ENCODE data around the gene FBXL19.
"Not testable (repeated sequence)": the region's sequence is repeated elsewhere in the genome, so short reads cannot be mapped to it uniquely, and the experiment has no call there.

Gene FBXL19

GRCh38 chr16:30922960-30923535 lies 324 bp upstream of the FBXL19 start:
- peak; percentile 96 for DNase-seq (ENCODE audit: low read depth in 2 of 2)

- no peak for DNase-seq (ENCODE audit: low read depth in 2 of 2)
These were observed 922 bp downstream of the FBXL19 start for GRCh38 chr16:30924076-30924912.

DNA sequence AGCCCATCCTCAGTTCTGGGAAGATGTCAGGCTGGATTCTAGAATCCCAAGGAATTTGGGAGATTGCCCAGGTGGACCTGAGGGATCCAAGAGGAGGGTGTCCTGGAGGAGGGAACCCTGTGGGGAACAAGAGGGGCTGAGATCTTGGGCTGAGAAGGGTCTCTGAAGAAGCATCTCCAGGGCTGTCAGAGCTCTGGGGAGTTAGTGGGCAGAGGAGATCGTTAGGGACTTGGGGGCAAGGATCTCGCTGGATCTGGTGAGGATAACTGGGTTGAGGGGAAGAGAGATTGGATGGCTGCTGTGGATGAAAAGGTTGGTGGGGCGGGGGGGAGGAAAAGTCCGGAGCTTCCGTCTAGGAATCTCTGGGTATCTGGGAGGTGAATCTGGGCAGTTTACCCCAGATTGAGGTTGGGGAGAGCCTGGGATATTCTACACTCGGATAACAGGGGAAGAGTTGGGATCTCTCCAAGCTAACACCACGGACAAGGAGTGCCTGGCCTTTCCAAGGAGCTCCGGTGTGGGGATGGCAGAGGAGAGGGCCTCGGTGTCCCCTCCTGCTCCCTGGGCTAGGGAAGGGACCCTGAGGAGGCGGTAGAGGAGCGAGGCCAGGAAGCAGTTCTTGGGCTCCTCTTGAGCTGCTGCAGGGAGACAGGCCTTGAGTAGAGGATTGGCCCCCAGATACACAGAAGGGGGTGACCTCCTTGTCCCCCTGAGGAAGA lies 1.7 kb downstream of the FBXL19 start:
- DNase-seq (ENCODE audit: low read depth in 2 of 2), result no peak

DNA sequence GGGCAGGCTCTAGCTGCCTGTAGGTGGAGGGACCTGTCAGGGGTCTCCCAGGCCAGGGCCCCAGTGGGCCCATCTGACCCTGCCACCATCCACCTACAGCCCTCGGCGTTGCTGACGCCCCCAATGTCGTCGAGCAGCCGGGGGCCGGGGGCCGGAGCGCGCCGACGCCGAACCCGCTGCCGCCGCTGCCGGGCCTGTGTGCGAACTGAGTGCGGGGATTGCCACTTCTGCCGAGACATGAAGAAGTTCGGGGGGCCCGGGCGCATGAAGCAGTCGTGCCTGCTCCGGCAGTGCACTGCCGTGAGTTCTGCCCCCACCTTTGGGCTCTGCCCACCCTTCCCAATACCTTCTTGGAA lies 2.2 kb downstream of the FBXL19 start:
- no peak for DNase-seq (ENCODE audit: low read depth in 2 of 2)

GRCh38 chr16:30925995-30926811 lies 2.8 kb downstream of the FBXL19 start:
- no peak for DNase-seq (ENCODE audit: low read depth in 2 of 2)

DNA sequence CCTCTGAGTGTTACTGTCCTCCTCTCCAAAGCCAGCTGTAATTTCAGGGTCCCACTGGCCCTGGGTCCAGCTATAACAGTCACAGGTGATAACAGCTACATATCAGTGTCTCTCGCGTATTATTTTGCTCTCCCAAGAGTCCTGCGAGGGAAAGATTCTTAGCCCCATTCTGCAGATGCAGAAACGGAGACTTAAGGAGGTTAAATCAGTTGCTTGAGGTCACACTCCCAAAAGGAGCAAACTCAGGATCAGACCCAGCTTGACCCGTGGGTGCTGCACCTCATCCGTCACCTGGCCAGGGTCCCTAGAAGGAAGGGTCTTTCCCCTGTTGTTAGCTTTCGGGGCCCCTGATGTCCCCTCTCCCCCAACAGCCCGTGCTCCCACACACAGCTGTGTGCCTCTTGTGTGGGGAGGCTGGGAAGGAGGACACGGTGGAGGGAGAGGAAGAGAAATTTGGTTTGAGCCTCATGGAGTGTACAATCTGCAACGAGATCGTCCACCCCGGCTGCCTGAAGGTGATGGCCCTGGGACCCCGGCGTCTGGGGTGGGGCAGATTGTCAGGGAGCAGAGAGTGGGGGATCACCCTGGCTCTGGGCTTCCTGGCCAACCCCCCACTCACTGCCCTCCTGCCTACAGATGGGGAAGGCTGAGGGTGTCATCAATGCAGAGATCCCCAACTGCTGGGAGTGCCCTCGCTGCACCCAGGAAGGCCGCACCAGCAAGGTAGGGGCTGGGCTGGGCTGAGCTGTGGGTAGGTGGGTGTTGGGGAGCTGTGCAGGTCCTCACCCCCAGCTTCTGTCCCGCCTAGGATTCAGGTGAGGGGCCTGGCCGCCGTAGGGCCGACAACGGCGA lies 3.8 kb downstream of the FBXL19 start:
- DNase-seq (ENCODE audit: low read depth in 2 of 2), result no peak

GRCh38 chr16:30927789-30928378 lies 4.5 kb downstream of the FBXL19 start:
- no peak for DNase-seq (ENCODE audit: low read depth in 2 of 2)

DNA sequence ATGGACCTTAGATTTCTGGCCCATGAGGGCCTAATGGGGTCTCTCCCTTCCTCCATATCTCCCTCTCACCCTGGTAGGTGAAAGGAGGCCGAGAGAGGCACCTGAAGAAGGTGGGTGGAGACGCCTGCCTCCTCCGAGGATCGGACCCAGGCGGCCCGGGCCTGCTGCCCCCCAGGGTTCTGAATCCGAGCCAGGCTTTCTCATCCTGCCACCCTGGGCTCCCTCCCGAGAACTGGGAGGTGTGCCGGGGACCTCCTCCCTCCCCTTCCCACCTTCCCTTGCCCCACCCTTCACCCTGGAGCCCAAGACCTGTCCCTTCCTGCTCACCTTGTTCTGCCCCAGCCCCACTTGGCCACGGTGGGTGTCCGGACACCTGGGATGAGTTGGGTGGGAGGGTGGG lies 5.0 kb downstream of the FBXL19 start:
- no peak for DNase-seq (ENCODE audit: low read depth in 2 of 2)

- DNase-seq (ENCODE audit: low read depth in 2 of 2), result no peak
These were observed 5.8 kb downstream of the FBXL19 start for GRCh38 chr16:30929167-30929566.

DNA sequence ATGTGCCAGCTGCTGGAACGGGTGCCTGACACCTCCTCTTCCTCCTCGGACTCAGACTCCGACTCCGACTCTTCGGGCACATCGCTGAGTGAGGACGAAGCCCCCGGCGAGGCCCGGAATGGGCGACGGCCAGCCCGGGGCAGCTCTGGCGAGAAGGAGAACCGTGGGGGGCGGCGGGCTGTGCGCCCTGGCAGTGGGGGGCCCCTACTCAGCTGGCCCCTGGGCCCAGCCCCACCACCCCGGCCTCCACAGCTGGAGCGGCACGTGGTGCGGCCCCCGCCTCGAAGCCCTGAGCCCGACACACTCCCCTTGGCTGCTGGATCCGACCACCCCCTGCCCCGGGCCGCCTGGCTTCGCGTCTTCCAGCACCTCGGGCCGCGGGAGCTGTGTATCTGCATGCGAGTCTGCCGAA lies 6.8 kb downstream of the FBXL19 start:
- no peak for DNase-seq (ENCODE audit: low read depth in 2 of 2)

GRCh38 chr16:30931068-30931650 lies 7.8 kb downstream of the FBXL19 start:
- DNase-seq (ENCODE audit: low read depth in 2 of 2), result no peak

DNA sequence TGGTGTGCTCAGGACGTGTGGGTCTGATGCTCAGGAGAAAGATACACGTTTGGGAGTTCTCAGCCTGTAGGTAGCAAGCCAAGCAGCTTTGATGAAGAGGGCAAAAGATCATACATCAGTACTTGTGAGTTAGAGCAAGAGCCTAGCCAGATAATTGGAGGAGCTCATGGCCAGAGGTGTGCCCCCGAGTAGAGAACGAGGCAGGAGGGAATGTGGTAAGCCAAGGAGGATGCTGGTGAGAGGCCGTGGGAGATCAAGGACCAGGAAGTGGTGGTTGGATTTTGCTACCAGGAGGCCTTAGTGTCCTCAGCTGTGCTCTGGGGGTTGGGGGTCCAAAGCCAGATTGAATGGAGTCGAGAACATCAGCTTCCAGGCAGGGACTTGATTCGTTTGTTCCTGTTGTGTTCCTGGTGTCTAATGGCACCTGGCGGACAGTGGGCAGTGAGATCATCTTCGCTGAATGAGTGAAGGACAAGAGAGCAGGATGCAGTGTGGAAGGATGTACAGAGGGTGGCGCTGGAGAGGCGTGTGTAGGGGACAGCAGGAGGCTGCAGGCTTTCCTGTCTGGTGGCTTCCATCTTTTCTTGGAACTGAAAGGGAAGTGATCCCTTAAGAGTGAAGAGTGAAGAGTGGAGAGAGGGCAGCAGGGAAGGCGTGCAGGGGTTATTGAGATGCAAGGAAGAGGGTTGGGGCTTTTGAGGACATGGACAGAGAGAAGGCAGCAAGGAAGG lies 11.6 kb downstream of the FBXL19 start:
- DNase-seq (ENCODE audit: low read depth in 2 of 2), result no peak

DNA sequence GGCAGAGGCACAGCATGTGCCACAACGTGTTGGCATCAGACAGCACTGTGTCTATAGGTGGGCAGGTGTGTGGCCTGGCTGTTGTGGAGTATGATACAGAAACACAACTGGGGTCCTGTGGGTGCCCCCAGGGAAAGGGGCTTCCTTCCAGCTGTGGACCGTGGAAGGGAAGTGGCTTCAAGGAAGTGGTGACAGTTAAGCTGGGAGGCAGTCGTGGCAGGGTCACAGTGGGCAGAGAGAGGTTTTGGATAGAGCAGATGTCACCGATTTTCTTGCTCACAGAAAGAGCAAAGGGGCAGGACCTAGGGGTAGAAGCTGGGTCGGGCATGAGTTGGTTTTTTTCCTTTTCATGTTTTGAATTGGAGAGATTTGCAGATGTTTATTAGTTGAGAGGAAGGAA lies 14.3 kb downstream of the FBXL19 start:
- DNase-seq (ENCODE audit: low read depth in 2 of 2), result no peak

- DNase-seq (ENCODE audit: low read depth in 2 of 2), result not testable (repeated sequence)
These were observed 16.2 kb downstream of the FBXL19 start for GRCh38 chr16:30939571-30939970.

DNA sequence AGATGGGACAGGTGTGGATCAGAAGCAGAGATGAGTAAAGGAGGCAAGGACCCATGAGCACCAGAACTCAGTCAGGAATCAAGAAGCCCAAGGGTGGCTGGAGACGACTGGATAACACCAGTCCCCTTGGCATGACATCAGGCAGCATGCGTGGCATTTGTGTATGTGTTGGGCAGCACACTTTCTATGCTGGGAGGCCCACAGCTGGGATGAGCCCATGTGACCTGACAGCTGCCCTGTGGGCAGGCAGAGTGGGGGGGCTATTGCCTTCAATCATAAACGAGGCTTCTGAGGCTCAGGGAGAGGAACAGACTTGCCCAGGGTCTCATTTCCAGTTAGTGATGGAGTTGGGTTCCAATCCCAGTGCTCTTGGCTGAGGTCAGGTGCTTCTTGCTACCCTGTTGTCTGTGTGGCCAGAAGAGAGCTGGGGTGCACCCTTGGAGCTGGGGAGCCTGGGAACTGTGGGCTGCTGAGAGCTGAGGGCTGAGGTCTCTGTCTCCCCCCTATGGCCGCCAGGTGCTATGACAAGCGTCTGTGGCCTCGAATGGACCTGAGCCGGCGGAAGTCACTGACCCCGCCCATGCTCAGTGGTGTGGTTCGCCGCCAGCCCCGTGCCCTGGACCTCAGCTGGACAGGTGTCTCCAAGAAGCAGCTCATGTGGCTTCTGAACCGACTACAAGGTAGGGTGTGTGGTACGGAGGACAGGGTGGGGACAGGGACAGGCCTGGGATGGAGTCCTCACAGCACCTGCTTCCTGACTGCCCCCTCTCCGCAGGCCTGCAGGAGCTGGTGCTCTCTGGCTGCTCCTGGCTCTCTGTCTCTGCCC lies 18.4 kb downstream of the FBXL19 start:
- DNase-seq (ENCODE audit: low read depth in 2 of 2), result peak in 1 of 2 donors; percentile 51

GRCh38 chr16:30942426-30942806 lies 19.0 kb downstream of the FBXL19 start:
- DNase-seq (ENCODE audit: low read depth in 2 of 2), result no peak

DNA sequence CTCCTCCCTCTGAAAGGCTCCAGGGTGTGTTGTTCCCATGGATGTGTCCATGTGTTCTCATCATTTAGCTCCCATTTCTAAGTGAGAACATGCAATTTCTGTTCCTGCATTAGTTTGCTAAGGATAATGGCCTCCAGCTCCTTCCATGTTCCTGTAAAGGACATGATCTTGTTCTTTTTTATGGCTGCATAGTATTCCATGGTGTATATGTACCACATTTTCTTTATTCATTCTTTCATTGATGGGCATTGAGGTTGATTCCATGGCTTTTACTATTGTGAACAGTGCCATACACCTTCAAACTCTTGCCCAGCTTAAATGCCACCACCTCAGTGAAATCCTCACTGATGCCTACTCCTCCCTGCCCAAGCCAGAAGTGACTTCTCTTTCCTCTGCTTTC lies 21.0 kb downstream of the FBXL19 start:
- no peak for DNase-seq (ENCODE audit: low read depth in 2 of 2)

GRCh38 chr16:30946671-30947540 lies 23.5 kb downstream of the FBXL19 start:
- DNase-seq (ENCODE audit: low read depth in 2 of 2), result no peak

All from stimulated activated CD8-positive, alpha-beta memory T cell treated with anti-CD3 and anti-CD28 coated beads, Interleukin-15, amount 100 ng/mL, for 48 hours (primary cell).